Neural crest cell (in vitro differentiated cells): ENCODE data around the gene PACS2. TPM values are rescaled to one million over a fixed set of nuclear protein-coding genes. Genes with fewer than 3 reads are reported as not detected.

Source experiments
- DNase-seq: peaks from one replicate; pipeline ENCODE4 v3.0.0; 2021; ENCODE audit warnings: low read depth, mixed read lengths, low spot score
- H3K27ac Mint-ChIP-seq: one replicate; pipeline ENCODE4 v1.8.0; 2021; ENCODE audit warnings: mild to moderate bottlenecking, mixed read lengths; ENCODE audit not compliant: unreplicated experiment
- H3K27me3 Mint-ChIP-seq: 2 replicates; pipeline ENCODE4 v1.8.0; 2021; ENCODE audit warnings: low read depth, mild to moderate bottlenecking, mixed read lengths
- H3K36me3 Mint-ChIP-seq: 2 replicates; pipeline ENCODE4 v1.8.0; 2021; ENCODE audit warnings: low read depth, mild to moderate bottlenecking, mixed read lengths
- H3K4me1 Mint-ChIP-seq: 2 replicates; pipeline ENCODE4 v1.8.0; 2021; ENCODE audit warnings: mixed read lengths
- H3K4me3 Mint-ChIP-seq: one replicate; pipeline ENCODE4 v1.8.0; 2021; ENCODE audit warnings: mild to moderate bottlenecking, mixed read lengths
- H3K9me3 Mint-ChIP-seq: 2 replicates; pipeline ENCODE4 v1.8.0; 2021; ENCODE audit warnings: mixed read lengths
- CTCF ChIP-seq: fragments of 200-600 bp; sonication (generic); conservative IDR thresholded peaks from 2 replicates; pipeline ENCODE4 v1.5.0; 2021; ENCODE audit warnings: antibody characterized with exemption, mild to moderate bottlenecking
- total RNA-seq: library from RNA; stranded (reverse); gene quantifications from 2 replicates; pipeline ENCODE4 v1.2.1, GENCODE V29; 2021

Gene PACS2
- total RNA-seq, 1 donor from 2014 or later = 104 TPM

- Mint-ChIP-seq H3K36me3 (peaks cover 6% of the 10 kb centered on the region), H3K27ac (peak overlapping the region; percentile 72), H3K27me3 (no peaks in the 10 kb centered on the region), H3K4me1 (peaks cover 27% of the 10 kb centered on the region), H3K4me3 (no peak overlapping the region), H3K9me3 (no peaks in the 10 kb centered on the region)
- DNase-seq = no peak
- TF ChIP-seq CTCF = no peak
These were observed 8.4 kb downstream of the PACS2 start for GRCh38 chr14:105322791-105323556.

GRCh38 chr14:105323663-105324062, 9.1 kb downstream of the PACS2 start:
- no peaks in the 10 kb centered on the region for H3K27me3 Mint-ChIP-seq
- DNase-seq = no peak
- no peaks in the 10 kb centered on the region for H3K9me3 Mint-ChIP-seq
- no peak overlapping the region for H3K4me3 Mint-ChIP-seq
- peak overlapping the region; percentile 72 for H3K27ac Mint-ChIP-seq
- H3K36me3 Mint-ChIP-seq = peaks cover 6% of the 10 kb centered on the region
- no peak for TF ChIP-seq CTCF
- peaks cover 32% of the 10 kb centered on the region for H3K4me1 Mint-ChIP-seq

GRCh38 chr14:105324080-105324778, 9.7 kb downstream of the PACS2 start:
- no peaks in the 10 kb centered on the region for H3K9me3 Mint-ChIP-seq
- H3K27ac Mint-ChIP-seq = no peak overlapping the region
- H3K4me3 Mint-ChIP-seq = no peak overlapping the region
- H3K36me3 Mint-ChIP-seq = peaks cover 6% of the 10 kb centered on the region
- no peak for TF ChIP-seq CTCF
- DNase-seq = no peak
- no peaks in the 10 kb centered on the region for H3K27me3 Mint-ChIP-seq
- H3K4me1 Mint-ChIP-seq = peaks cover 38% of the 10 kb centered on the region

- Mint-ChIP-seq H3K36me3 (peaks cover 6% of the 10 kb centered on the region), H3K4me1 (peaks cover 39% of the 10 kb centered on the region), H3K9me3 (no peaks in the 10 kb centered on the region), H3K4me3 (no peak overlapping the region), H3K27ac (no peak overlapping the region), H3K27me3 (no peaks in the 10 kb centered on the region)
- no peak for DNase-seq
- no peak for TF ChIP-seq CTCF
These were observed 10.3 kb downstream of the PACS2 start for GRCh38 chr14:105324871-105325270.

- Mint-ChIP-seq H3K4me3 (no peak overlapping the region), H3K27ac (no peak overlapping the region), H3K27me3 (no peaks in the 10 kb centered on the region), H3K36me3 (peaks cover 6% of the 10 kb centered on the region), H3K4me1 (peaks cover 39% of the 10 kb centered on the region), H3K9me3 (no peaks in the 10 kb centered on the region)
- DNase-seq = no peak
- no peak for TF ChIP-seq CTCF
These were observed 10.8 kb downstream of the PACS2 start for GRCh38 chr14:105325303-105325702.
